GM12874 (cell line): ENCODE data around the gene TMIGD3.

Source experiments
- TF ChIP-seq, protein P1 (sequence below): IDR thresholded peaks from 2 replicates; pipeline ENCODE4 v1.5.1; 2011; ENCODE audit warnings: low read depth, mild to moderate bottlenecking, control low read depth, low read length, moderate library complexity; ENCODE audit not compliant: insufficient read depth

TMIGD3 gene

GRCh38 chr1:111471538-111471937 lies 31.9 kb downstream of the TMIGD3 start:
- TF ChIP-seq, protein P1, sequence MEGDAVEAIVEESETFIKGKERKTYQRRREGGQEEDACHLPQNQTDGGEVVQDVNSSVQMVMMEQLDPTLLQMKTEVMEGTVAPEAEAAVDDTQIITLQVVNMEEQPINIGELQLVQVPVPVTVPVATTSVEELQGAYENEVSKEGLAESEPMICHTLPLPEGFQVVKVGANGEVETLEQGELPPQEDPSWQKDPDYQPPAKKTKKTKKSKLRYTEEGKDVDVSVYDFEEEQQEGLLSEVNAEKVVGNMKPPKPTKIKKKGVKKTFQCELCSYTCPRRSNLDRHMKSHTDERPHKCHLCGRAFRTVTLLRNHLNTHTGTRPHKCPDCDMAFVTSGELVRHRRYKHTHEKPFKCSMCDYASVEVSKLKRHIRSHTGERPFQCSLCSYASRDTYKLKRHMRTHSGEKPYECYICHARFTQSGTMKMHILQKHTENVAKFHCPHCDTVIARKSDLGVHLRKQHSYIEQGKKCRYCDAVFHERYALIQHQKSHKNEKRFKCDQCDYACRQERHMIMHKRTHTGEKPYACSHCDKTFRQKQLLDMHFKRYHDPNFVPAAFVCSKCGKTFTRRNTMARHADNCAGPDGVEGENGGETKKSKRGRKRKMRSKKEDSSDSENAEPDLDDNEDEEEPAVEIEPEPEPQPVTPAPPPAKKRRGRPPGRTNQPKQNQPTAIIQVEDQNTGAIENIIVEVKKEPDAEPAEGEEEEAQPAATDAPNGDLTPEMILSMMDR, result no peak

DNA sequence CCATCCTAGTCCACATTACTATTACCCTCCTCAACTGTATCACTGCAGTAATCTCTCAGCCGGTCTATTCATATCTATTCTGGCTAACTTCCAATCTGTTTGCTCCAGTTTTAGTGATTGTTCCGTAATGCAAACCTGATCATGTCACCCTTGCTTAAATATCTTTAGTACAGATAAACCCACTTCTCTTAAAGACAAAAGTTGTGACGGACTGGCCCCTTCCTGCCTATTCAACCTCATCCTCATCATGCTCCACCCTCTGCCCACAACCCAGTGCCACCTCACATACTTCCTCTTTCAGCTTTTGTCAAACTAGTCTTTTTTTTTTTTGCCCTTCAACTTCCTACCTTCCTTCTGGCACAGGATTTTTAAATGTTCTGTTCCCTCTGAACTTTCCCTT lies 32.4 kb downstream of the TMIGD3 start:
- TF ChIP-seq, protein P1, result no peak

DNA sequence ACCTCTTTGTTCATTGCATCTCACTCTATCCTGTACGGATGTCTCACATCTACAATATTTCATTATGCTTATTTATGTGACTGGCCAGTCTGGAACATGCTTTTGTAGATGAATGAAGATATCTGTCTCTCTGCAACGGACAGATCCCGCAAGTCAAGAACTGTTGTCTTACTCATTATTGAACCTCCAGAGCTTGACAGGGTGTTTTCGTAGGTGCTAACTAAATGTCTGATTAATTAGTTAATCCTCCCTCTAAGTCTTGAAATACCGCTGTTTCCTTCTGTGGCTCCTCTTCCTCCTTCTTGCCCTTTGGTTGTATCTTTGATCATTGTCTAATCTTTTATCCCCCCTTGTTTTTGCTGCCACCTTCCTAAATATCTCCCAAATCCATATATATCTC lies 32.8 kb downstream of the TMIGD3 start:
- TF ChIP-seq, protein P1, result no peak

- TF ChIP-seq, protein P1, result no peak
Measured at GRCh38 chr1:111469539-111469938, 33.9 kb downstream of the TMIGD3 start.

DNA sequence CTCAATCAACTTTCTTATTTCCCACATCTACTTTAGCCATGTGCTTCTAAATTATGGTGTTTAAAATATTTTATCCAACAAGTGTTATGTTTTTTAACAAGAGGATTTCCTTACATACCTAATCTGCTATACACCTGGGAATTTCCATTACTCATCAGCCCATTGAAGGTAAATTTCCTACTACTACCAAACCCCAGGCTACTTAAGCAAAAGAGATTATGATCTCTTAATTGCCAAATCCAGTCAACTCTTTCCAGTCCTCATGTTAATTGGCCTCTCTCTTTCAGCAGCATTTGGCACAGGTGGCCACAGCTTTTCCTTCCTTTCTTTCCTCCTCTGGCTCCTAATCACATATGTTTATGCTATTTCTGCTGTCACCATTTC lies 34.7 kb downstream of the TMIGD3 start:
- TF ChIP-seq, protein P1, result no peak

DNA sequence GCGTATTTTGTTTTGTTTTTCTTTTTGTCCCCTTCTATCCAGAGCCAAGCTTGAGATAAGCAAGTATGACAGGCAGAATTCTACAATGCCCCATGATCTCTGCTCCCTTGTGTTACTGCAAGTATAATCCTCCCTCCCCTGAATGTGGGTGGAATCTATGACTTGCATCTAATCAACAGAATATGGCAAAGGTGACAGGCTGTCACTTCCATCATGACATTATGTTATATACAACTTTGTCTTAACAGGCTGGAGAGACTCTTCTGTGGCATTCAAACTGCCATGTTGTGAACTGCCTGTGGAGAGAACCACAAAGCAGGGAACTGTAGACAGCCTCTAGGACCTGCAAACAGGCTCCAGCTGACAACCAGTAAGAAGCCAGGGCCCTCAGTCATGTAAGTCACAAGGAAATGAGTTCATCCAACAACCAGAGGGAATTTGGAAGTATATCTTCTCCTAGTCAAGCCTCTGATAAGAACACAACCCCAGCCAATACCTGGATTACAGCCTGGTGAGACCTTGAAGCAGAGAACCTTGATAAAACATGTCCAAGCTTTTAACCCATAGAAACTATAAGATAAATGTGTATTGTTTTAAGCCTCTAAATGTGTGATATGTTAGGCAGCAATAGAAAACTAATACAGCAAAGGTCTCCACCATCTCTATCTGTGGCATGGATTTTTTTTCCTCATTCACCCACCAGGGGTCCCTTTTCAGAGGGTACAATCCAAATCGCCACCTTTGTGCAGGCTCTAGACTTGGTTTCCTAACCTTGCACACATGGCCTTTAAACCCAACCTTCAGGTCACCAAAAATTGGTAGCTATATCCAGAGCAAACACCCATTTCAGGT lies 35.3 kb downstream of the TMIGD3 start:
- TF ChIP-seq, protein P1, result no peak

DNA sequence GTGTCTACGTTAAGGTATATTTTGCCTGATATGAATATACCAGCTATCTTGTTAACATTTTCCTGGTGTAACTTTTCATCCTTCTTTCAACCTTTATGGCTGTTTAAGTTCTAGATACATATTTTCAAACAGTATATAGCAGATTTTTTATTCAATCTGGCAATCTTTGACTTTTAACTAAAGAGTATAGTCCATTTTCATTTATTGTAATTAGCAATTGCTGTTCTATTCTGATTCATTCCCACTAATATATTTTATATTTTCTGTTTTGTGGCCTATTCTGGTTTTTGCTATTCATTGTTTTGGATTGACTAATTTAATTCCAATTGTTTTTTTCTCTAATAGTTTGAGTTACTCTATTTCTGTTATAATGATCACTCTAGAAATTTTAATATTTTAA lies 37.0 kb downstream of the TMIGD3 start:
- TF ChIP-seq, protein P1, result no peak

DNA sequence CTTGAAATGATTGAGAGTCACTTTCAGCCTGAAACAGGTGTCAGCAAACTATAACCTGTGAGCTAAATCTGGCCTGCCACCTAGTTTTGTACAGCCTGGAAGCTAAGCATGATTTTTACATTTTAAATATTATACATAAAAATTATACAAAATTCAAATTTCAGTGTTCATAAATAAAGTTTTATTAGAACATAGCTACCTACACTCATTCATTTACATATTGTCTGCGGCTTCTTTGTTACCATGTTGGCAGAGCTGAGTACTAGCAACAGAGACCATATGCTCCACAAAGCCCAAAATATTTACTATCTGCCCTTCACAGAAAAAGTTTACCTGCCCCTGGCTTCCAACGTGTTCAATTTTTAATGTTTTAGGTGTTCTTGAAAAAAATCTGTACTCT lies 37.7 kb downstream of the TMIGD3 start:
- TF ChIP-seq, protein P1, result no peak
